Psoas muscle (tissue), 8 donors: ENCODE measurements around the gene C12orf50. TPM values are rescaled to one million over a fixed set of nuclear protein-coding genes. Genes with fewer than 3 reads are reported as not detected.

Source experiments
- ATAC-seq, 4 donors: fragments of 200-7000 bp; cut with Tn5 transposase; one replicate each; pipeline ENCODE4 v1.9.1; 2020; ENCODE audit warnings: moderate library complexity in 3 of 4, mild to moderate bottlenecking in 2 of 4
- DNase-seq, 2 donors: peaks; one replicate each; pipeline ENCODE4 v3.0.0-alpha.2; 2020
- H3K27ac ChIP-seq: fragments of 200-600 bp; one replicate; pipeline ENCODE4 v1.8.0; 2022
- H3K27me3 ChIP-seq, 3 donors: fragments of 200-600 bp in 1 of 3; one replicate each; pipeline versions ENCODE4 v1.6.1 to v1.8.0; 2013 to 2022; ENCODE audit warnings: low read length in 2 of 3, mild to moderate bottlenecking in 2 of 3, moderate library complexity in 1 of 3; ENCODE audit not compliant: insufficient read depth in 3 of 3
- H3K36me3 ChIP-seq, 2 donors: fragments of 200-600 bp in 1 of 2; one replicate each; pipeline versions ENCODE4 v1.6.1 to v1.8.0; 2013 to 2022; ENCODE audit warnings: low read depth in 1 of 2, mild to moderate bottlenecking in 1 of 2, moderate library complexity in 1 of 2; ENCODE audit not compliant: insufficient read depth in 1 of 2
- H3K4me1 ChIP-seq: fragments of 200-600 bp; one replicate; pipeline ENCODE4 v1.8.0; 2022
- H3K4me3 ChIP-seq: fragments of 200-600 bp; one replicate; pipeline ENCODE4 v1.8.0; 2022; ENCODE audit warnings: mild to moderate bottlenecking
- H3K9me3 ChIP-seq: fragments of 200-600 bp; one replicate; pipeline ENCODE4 v1.8.0; 2022
- WGBS, 3 donors: extraction: QIAGEN DNeasy Blood & Tissue Kit; methylation state at CpG; one replicate each; pipeline versions ENCODE4 v1.1.6 to v1.1.7; 2013; 5-methylcytosine and 5-hydroxymethylcytosine counted together
- intact Hi-C, 2 donors: fragments of 100-400 bp; cut with DNase I; formaldehyde crosslinking; loops; one replicate each; pipeline versions ENCODE4 v1.11.0 to v1.14.2; 2022
- polyA plus RNA-seq, 3 donors: library from polyadenylated mRNA; stranded (reverse); fragments of 200-250 nt; gene quantifications; one replicate each; pipeline ENCODE4 v1.2.3, GENCODE V29; 2013
- total RNA-seq, 4 donors: library from RNA; stranded (reverse); fragmentation: NEBNext Ultra II Directional in 2 of 4; extraction: Animal tissue kit (Norgen Biotek cat#: 25700) in 2 of 4; gene quantifications; one replicate each; pipeline versions ENCODE4 v1.2.1 to v1.2.4, GENCODE V29; 2021 to 2023
- TF ChIP-seq, protein P1 (sequence below): fragments of 200-600 bp; IDR thresholded peaks from one replicate; pipeline ENCODE4 v1.8.0; 2022; ENCODE audit warnings: antibody characterized with exemption
- donor health status: healthy with polysubstance abuse.
- donor health status: DM: no; HTN: no; CAD: no; lungs with moderate emphysema.
- donor health status: Bipolar disorder and iron deficiency.
- donor health status: healthy.
- donor health status: DM: yes; HTN: yes; CAD: no.
- donor health status: DM: no; HTN: no; CAD: no.
- donor health status: DM: no; HTN: no; CAD: no.
- donor health status: DM: yes; HTN: yes; CAD: no.

The C12orf50 gene
- total and polyA plus RNA-seq, 7 donors = 0.09 to 0.20 (median 0.09) TPM; not detected in 4

DNA sequence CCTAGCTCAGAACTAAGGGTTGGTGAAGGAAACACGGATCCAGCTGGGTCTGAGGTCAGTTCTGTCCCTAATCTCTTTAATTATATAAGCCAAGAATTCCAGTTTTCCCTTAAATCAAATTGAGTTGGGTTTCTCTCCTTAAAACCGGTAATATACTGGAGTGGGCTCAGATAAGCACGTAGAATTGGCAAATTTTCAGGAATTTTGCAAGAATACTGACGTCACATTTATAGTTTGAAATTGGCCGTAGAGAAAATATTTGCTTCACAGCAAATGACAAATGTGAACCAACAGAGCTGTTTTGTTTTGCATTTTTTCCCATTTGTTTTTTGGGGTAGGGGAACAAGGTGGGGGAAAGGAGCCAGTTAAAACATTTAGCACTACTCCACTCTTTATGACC is 17.4 kb downstream of the C12orf50 start:
- Histone ChIP-seq H3K27me3 (no peaks in the 10 kb centered on the region), H3K4me3 (no peak overlapping the region), H3K9me3 (no peaks in the 10 kb centered on the region), H3K4me1 (no peaks in the 10 kb centered on the region), H3K27ac (no peak overlapping the region), H3K36me3 (no peaks in the 10 kb centered on the region)
- 27 to 44% (median 30%) methylated on average over 5 of the region's 5 CpGs for WGBS, 3 donors
- TF ChIP-seq, protein P1, sequence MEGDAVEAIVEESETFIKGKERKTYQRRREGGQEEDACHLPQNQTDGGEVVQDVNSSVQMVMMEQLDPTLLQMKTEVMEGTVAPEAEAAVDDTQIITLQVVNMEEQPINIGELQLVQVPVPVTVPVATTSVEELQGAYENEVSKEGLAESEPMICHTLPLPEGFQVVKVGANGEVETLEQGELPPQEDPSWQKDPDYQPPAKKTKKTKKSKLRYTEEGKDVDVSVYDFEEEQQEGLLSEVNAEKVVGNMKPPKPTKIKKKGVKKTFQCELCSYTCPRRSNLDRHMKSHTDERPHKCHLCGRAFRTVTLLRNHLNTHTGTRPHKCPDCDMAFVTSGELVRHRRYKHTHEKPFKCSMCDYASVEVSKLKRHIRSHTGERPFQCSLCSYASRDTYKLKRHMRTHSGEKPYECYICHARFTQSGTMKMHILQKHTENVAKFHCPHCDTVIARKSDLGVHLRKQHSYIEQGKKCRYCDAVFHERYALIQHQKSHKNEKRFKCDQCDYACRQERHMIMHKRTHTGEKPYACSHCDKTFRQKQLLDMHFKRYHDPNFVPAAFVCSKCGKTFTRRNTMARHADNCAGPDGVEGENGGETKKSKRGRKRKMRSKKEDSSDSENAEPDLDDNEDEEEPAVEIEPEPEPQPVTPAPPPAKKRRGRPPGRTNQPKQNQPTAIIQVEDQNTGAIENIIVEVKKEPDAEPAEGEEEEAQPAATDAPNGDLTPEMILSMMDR = no peak
- intact Hi-C loops = no loop called here
- ATAC-seq (no peak), DNase-seq (no peak)

- 66 to 81% (median 76%) methylated on average over 4 of the region's 4 CpGs for WGBS, 3 donors
- Histone ChIP-seq H3K4me1 (no peaks in the 10 kb centered on the region), H3K9me3 (peaks cover 10% of the 10 kb centered on the region), H3K4me3 (no peak overlapping the region), H3K27ac (no peak overlapping the region), H3K36me3 (no peaks in the 10 kb centered on the region), H3K27me3 (no peaks in the 10 kb centered on the region)
- TF ChIP-seq, protein P1 = no peak
- ATAC-seq = no peak
- intact Hi-C loops = no loop called here
- DNase-seq = no peak
Observed at GRCh38 chr12:88006351-88006750, 22.9 kb downstream of the C12orf50 start.

DNA sequence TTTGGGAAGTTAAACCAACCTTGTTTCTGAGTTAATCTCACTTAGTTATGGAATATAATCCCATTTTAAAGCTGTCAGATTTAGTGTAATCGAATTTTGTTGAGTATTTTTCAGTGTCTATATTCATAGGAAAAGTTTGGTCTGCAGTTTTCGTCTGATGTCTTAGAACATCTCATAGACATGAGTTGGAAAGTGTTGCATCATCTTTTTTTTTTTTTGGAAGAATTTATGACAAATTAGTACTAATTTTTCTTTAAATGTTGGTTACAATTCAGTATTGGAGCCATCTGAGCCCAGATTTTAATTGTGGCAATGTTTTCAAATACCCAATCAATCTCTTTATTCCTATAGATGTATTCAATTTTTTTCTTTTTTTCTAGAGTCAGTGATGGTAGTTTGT is 27.9 kb downstream of the C12orf50 start:
- H3K36me3 ChIP-seq = no peaks in the 10 kb centered on the region
- 80 to 86% (median 82%) methylated on average over 2 of the region's 2 CpGs for WGBS, 3 donors
- H3K27me3 ChIP-seq = no peaks in the 10 kb centered on the region
- ATAC-seq (no peak), DNase-seq (no peak)
- intact Hi-C loops = no loop called here
- H3K4me3 ChIP-seq = no peak overlapping the region
- H3K27ac ChIP-seq = no peak overlapping the region
- H3K9me3 ChIP-seq = peaks cover 10% of the 10 kb centered on the region
- TF ChIP-seq, protein P1 = no peak
- no peaks in the 10 kb centered on the region for H3K4me1 ChIP-seq

DNA sequence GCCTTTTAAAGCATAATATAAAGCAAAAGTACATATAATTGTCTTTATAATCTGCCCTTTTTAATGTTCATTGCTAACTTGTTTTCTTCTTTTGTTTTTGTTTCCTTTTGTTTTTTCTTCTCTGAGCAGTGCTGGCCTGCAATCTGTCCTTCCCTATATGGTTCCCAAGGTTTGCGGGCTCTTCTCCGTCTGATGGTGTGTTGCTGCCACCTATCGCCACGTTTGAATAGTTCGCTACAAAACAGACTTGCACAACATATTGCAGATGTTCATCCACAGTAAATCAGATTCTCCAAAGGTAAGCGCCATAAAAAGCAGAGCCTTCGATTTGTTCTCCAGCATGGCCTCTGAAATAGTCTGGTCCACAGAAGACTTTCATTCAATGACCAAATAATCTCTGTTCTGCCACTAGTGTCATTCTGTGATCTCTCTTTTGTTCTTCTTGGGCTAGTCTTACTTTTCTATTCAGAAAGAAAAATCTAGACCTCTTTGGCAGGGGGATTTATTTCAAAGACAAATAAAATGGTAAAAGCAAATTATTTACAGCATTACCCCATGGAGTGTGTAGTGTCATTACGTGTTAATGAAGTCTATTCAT is 33.5 kb downstream of the C12orf50 start:
- no peaks in the 10 kb centered on the region for H3K27me3 ChIP-seq
- H3K27ac ChIP-seq = no peak overlapping the region
- ATAC-seq (peak; percentile 68 to 86 (median 85)), DNase-seq (peak; percentile 28 to 59)
- H3K4me1 ChIP-seq = no peaks in the 10 kb centered on the region
- no peaks in the 10 kb centered on the region for H3K9me3 ChIP-seq
- no peak overlapping the region for H3K4me3 ChIP-seq
- 4 to 5% (median 4%) methylated on average over 8 of the region's 8 CpGs for WGBS, 3 donors
- TF ChIP-seq, protein P1 = peak; percentile 59
- no peaks in the 10 kb centered on the region for H3K36me3 ChIP-seq
- intact Hi-C loops = no loop called here

GRCh38 chr12:87991483-87991882 is 37.7 kb downstream of the C12orf50 start:
- Histone ChIP-seq H3K9me3 (no peaks in the 10 kb centered on the region), H3K27me3 (no peaks in the 10 kb centered on the region), H3K4me3 (no peak overlapping the region), H3K4me1 (no peaks in the 10 kb centered on the region), H3K27ac (no peak overlapping the region), H3K36me3 (no peaks in the 10 kb centered on the region)
- TF ChIP-seq, protein P1 = no peak
- DNase-seq = no peak
- no peak for ATAC-seq
- intact Hi-C loops = no loop called here
